Umbilical cord (tissue), 1 donor: Measurements from ENCODE around the gene CREB5. TPM values are rescaled to one million over a fixed set of nuclear protein-coding genes. Genes with fewer than 3 reads are reported as not detected.

Experiments
- total RNA-seq: library from RNA; depleted of rRNA; stranded (reverse); fragments of >200 nt; gene quantifications from one replicate; pipeline ENCODE4 v1.2.3, GENCODE V29; 2014; ENCODE audit warnings: low replicate concordance; ENCODE audit not compliant: insufficient read depth

Gene CREB5
- total RNA-seq, 1 donor from 2014 or later = 17.8 TPM

Other genes with a start within 250 kb of the CREB5 start
- 16.1 TPM for gene JAZF1, start 231.7 kb upstream of the CREB5 start, total RNA-seq